ENCODE measurements around the gene LYPD4.

DNA sequence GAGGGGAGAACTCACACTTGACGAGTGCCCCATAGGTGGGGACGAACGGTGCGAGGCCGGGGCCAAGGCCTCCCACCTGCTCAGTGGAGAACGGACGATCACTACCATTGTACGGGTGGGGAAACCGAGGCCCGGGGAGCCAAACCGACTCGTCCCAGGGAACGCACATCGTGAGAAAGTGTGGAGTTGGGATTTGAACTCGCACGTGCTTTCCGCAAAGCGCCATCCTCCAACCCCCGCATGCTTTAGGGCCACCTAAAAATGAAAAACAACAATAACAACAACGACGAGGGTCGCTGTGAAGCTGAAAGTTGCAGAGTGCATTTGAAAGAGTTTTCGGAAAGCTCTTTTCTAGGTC, 39.0 kb upstream of the LYPD4 start:
- TF ChIP-seq EZH2 (IDR thresholded peaks at IDR 0.05; ENCODE audit: low read length, unreplicated experiment) (no peak), CTCF (conservative IDR thresholded peaks at IDR 0.05; ENCODE audit: low read depth, low read length) (no peak), EZH2phosphoT487 (IDR thresholded peaks at IDR 0.05; ENCODE audit: borderline replicate concordance, low read length) (no peak)
